DMS153 treated with DMSO at 0.1 percent for 48 hours (cell line): ENCODE measurements around the gene NHLRC4.

Experiments used
- DNase-seq: peaks from one replicate; lab custom pipeline; 2025; ENCODE audit not compliant: unreplicated experiment; lab: John Stamatoyannopoulos, UW

NHLRC4 gene

GRCh38 chr16:552171-552570 lies 14.6 kb upstream of the NHLRC4 start:
- no peak for DNase-seq

DNA sequence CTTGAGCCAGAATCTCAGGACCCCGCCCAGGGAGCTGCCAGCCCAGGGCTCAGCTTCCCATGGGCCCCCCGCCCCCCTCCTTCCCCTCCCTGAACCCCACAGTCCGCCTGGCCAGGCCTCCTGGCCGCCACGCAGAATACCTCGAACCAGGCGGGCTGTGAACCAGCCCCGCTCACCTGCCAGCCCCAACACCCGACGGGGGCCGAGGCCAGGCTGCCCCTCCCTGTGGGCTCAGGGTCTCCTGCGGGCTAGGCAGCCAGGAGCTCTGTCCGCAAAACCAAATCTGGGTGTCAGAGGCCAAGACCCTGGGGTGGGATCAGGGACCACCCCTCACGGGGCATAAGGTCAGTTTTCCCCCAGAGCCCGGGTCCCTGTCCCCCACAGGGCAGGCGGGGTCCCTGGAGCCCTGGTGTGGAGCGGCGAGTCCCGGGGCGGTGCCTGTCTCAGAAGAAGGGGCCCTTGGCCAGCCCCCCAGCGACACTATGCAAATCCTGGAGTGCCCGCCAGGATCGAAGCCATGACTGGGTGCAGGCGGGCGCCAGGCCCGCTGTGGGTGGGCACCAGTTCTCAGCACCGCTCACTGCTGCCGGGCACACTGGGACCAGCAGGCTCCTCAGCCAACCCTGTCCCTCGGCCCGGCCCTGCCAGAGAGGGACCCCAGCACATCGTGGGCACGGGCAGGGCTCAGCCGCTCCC lies 13.1 kb upstream of the NHLRC4 start:
- DNase-seq, result no peak

DNA sequence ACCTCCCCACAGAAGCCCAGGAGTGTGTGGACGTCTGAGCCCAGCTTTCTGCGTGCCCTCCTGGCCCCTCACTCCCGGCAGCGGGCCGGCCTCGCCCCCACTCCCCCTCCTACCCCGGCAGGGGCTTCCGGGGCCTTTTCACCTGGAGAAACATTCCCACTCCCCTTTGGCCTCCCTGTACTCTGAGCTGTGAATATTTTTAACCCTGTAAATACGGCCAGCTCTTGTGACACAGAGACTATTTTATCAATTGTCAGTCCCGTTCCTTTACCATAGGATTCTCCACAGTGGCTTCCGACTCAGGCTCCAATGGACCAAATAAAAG lies 12.5 kb upstream of the NHLRC4 start:
- no peak for DNase-seq

DNA sequence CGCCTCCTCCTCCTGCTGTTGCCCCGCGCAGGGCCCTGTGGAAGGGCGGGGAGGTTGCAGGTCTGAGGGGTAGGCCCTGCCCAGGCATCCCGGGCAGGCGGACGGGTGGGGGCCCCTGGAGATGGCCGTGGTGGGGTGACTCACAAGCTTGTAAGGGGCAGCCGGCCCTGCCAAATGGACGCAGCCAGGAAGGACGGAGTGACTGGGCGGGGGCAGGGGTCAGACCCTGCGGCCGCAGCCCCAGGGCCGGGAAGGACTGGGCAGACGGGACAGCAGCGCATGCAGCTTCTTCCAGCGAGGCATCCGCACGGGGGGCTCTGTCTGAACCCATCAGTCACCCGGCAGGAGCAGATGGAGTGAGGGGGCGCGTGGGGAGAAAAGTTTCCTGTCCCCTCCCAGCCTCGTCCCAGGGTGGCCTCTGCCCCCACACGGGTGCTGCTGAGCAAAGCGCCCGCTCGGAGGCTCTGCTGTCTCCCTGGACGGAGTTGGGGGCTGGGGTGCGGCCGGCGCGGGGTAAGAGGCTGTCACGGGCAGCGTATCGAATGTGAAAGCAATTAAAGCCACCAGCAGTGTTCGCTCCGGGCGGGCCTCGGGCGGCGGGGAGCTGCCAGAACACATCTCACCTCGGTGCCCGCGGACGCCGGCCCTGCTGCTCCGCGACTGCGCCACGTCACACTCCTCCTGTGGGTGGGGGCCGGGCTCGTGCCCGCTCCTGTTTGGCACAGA lies 12.0 kb upstream of the NHLRC4 start:
- no peak for DNase-seq

GRCh38 chr16:555528-556473 lies 11.0 kb upstream of the NHLRC4 start:
- no peak for DNase-seq

GRCh38 chr16:556474-557173 lies 10.2 kb upstream of the NHLRC4 start:
- DNase-seq, result no peak

DNA sequence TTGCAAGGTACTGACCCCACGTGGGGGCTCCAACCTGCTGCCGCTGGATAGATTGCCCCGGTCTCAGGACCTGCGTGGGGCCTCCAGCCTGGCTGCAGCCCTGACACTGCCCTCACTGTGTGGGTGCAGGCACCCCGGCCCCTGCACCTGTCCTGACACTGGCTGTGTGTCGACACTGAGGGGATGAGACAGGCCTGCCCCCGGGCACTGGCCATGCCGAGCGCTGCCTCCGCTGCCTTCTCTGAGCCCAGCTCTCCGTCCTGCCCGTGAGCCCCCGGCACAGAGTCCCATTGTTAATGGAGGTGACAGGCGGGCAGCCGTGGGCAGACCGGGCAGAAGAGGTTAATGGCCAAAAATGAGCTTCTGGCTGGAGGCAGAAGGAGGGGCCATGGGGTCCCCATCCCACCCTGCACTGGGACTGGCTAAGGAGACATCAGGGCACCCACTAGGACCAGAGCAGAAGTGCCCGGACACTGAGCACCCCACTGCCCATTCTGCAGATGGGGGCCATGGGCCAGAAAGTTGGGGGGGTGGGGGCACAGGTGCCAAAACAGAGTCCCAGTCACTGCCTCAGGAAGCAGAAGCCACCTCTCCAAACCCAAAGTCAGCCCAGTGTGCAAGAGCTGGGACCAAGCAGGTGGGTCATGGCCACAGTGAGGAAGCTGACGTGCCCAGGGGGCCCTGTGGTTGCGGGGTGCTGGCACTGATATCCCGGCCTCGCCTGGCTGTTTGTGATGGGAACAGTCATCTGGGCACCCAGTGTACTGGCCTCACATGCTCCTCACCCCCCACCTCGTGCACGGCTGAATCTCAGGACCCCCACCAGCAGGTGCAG lies 9.1 kb upstream of the NHLRC4 start:
- no peak for DNase-seq

DNA sequence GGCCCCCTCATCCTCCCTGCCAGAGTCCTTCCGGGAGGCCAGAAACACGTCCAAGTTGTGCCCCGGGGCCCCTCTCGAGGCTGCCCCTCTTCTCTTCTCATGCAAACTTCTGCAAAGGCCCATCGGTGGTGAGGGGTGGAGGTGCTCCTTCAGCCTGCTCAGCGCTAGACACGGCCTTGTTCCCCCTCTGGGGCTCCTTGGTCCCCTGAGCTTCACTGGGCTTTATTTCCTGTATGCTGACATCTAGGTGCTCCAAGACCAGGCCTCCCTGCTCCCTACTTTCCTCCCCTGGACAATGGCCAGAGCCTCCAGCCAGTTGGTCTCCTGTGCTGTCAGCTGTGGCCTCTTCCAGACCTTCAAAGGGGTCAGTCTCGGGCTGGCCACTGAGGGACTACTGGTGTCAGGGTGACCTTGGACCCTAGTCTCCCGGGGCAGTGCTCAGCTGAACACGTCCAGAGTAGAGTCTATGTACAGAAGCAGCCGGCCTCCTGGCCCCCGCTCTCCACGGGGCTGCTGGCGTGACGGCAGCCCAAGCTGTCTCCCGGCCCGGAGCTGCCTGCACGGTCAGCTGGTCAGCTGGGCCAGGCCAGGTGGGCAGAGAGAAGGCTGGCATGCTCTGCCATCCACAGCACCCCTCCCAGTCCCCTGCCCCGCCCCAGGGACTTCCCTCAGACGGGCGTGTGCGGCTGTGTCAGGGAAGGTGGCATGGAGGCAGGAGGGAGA lies 8.3 kb upstream of the NHLRC4 start:
- DNase-seq, result no peak

- no peak for DNase-seq
Measured at GRCh38 chr16:559021-559380, 7.8 kb upstream of the NHLRC4 start.

DNA sequence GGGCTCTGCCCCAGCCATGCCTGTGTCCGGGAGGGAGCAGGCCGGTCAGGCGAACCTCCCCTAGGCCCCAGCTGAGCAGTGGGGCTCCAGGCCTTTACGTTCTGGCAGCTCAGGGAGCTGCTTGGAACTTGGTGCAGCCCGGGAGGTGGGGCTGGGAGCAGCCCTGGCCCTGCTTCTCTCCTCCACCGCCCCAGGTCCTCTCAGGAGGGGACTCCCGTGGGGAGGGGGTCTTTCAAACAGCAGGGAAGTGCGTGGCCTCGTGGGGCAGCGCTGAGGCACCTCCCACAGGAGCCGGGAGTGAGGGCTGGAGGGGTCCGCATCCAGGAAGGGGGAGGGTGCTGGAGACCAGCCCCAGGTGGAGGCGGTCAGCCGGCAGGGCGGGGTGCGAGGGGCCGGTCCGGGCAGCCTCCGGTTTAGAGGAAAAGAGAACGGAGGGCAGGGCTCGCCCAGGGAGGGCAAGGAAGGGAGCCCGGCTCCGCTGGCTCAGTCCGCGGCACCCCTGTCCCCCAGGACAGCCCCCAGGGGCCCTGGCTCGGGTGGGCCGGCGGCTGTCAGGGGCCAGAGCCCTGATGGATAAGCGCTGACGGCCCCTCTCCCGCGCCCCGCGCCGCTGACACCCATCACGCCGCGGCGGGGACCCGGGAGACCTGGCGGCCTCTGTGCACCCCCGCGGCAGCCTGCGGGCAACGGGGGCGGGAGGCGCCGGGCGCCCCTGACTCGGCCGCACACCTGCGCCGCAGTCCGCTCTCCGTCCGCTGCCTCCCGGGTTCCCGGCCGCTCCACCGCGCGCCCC lies 7.2 kb upstream of the NHLRC4 start:
- no peak for DNase-seq

DNA sequence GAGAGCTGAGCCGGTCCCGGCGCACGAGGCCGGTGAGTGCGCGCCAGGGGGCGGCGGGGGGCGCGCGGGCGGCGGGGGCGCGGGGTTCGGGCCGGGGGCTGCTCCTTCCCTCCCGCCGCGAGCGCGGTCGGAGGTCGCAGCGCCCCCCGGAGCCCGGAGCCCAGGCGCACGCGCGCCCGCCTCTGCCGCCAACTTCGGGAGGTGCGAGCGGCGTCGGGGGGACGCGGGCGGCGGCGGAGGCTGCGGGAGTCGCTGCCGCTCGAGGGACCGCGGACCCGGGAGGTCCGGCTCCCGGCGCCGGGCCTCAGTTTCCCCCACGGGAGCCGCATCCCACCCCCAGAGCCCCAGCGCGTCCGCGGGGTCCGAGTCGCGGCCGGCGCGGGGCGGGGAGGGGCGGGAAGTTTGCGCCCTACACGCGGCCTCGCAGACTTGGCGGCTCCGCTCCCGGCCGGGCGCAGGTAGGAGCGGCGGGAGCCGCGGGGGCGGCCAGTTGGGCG lies 6.6 kb upstream of the NHLRC4 start, which contains the start of gene PRR35:
Gene PRR35, plus strand, starts transcription at position 191 of the 497 bp plus-strand sequence. CDS start 2,901 bp downstream, outside the sequence.
- no peak for DNase-seq

- no peak for DNase-seq
Measured at GRCh38 chr16:560701-561412, 5.9 kb upstream of the NHLRC4 start.

DNA sequence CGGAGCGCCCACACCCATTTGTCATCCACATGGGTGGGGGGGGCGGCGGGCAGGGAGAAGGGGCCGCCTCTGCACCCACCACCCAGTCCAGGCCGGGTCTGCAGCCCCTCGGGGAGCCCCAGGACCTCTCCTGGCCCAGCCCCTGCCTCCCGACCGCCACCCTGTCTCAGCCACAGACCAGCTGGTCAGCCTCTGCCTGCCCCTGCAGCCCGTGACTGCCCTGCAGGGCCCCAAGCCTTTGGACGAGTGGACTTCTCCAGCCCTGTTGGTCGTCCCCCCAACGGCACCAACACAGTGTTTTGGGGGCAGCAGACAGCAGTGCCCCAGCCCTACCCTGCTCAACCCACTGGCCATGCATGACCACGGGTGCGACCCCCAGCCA lies 5.4 kb upstream of the NHLRC4 start:
- no peak for DNase-seq

DNA sequence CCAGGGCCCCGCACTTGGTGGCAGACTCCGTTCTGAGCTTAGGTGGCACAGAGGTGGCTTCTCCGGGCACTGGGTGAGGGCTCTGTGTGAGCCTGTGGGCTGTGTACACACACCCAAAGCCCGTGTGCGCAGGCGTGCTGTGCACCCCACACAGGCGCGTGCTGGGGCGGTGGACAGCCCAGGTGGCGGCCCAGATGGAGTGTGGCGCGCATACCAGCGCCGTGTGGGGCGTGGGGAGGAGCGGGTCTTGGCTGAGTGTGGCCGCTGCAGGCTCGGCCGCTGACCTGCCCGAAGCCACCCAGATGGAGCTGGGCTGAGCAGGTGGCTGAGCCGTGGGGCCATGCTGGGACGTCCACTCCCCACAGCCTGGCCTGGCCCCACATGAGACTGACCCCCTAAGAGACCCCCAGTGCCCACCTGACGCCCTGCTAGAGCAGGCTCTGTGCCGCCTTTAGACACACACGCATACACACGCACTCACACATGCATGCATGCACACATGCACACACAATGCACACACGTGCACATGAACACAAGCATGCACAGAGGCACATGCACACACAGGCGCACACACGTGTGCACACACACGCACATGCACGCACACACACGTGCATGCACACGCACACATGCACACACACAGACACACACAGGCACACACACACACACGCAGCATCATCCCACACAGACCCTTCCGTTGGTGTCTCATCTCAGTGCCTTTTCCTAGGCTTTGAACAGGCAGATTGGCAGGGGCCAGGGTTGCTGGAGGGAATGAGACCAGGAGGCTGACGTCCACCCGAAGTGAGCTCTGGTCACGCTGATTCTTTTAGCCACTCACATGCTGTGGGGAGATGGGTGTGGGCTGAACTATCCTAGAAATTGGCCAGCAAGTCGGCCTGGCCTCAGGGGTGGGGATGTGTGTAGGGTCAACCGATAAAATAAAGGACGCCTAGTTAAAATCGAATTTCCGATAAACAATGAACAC lies 4.6 kb upstream of the NHLRC4 start:
- DNase-seq, result no peak

DNA sequence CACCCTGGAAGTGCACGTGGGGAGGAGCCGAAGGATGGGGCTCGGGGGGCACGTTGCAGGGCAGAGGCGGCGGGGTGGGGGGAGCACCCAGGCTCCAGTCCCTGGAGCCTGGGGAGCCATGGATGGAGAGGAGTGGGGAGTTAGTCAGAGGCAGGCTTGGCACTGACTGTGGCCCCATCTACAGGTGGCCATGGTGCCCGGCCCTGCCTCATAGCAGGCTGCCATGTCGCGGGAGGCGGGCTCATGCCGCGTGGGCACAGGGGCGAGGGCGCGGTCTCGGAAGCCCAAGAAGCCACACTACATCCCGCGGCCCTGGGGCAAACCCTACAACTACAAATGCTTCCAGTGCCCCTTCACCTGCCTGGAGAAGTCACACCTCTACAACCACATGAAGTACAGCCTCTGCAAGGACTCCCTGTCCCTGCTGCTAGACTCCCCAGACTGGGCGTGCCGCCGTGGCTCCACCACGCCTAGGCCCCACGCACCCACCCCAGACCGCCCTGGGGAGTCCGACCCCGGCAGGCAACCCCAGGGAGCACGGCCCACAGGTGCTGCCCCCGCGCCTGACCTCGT lies 3.6 kb upstream of the NHLRC4 start:
- no peak for DNase-seq

DNA sequence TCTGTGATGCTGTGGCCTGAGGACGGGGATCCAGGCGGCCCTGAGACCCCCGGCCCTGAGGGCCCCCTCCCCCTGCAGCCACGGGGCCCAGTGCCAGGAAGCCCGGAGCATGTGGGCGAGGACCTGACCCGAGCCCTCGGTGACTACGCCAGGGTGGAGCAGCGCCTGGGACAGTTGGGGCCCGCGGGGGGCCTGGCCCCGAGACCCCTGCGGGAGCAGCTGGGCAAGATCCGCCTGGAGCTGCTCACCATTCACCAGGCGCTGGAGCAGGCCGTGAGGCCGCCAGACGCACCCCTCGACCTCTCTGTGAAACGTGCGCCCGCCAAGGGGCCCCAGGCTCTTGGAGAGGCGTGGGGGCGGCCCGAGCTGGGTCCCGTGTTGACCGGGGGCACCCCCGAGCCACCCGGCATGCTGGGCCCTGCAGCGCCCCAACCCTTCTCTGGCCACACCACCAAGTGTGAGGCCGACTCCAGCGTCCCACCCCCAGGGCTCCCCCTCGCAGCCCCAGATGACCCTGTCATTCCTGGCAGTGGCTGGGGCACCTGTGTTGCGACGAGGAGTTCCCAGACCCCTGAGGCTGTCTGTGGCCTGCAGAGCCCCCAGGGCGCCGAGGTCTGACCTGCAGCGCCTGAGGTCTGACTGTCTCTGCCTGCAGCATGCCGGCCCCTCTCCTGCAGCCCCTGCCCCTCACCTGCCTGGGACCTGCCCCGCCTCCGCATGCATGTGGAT lies 2.0 kb upstream of the NHLRC4 start:
- DNase-seq, result no peak
